Measurements from ENCODE around the gene TNFRSF8.
A peak's percentile ranks its signal among the peaks of the same experiment; 100 is the strongest.

TNFRSF8 gene

DNA sequence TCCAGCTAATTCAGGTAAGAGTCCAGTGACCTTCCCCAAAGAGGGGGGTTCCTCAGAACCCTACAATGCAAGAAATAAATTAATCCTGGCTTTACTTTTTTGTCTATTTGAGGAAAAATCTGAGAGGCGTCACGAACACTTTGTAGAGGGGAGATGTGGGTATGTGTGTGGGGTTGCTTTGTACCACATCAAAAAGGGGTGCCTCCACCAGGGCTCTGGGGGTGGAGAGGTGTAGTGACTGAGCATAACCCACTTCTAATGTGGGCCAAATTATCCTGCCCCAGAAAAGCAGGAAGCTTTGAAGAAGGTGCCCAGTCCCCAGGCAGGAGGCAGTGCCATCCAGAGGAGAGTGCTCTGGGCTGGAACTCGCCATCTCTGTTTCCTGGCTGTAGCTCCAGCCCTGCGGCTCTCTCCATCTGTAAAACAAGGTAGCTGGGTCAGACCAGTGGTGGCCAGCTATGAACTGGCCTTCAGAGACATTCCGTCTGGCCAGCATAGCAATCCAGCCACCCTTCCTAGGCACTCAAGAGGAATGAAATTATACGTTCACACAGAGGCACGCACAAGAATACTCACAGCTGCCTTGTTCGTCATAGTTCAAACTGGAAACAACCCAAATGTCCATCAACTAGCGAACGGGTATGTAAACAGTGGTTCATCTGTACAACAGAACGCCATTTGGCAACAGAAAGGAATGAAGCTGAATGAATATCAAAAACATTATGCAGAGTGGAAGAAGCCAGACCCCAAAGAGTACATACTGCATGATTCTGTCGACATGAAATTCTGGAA lies 58.3 kb downstream of the TNFRSF8 start:
- Histone ChIP-seq H3K27ac (ENCODE audit: low read length) (peak overlapping the region; percentile 73), H3K36me3 (ENCODE audit: control insufficient read depth in 2 of 2, insufficient read depth in 2 of 2, low read length in 2 of 2) (no peaks in the 10 kb centered on the region), H3K4me1 (ENCODE audit: control insufficient read depth, insufficient read depth, low read length) (peaks cover 12% of the 10 kb centered on the region), H3K4me3 (ENCODE audit: low read length in 2 of 2) (peak overlapping the region in 1 of 2 donors; percentile 35), H3K9ac (ENCODE audit: low read length in 2 of 2) (peak overlapping the region; percentile 33 to 36), H3K9me3 (ENCODE audit: control insufficient read depth in 2 of 2, low read length in 2 of 2) (no peaks in the 10 kb centered on the region), H3K27me3 (ENCODE audit: control insufficient read depth in 1 of 2, insufficient read depth in 2 of 2, low read length in 2 of 2) (no peaks in the 10 kb centered on the region)

- no peak overlapping the region for H3K27ac ChIP-seq (ENCODE audit: low read length)
- H3K36me3 ChIP-seq (ENCODE audit: control insufficient read depth in 2 of 2, insufficient read depth in 2 of 2, low read length in 2 of 2), result no peaks in the 10 kb centered on the region
- H3K4me1 ChIP-seq (ENCODE audit: control insufficient read depth, insufficient read depth, low read length), result peaks cover 12% of the 10 kb centered on the region
- H3K9ac ChIP-seq (ENCODE audit: low read length in 2 of 2), result no peak overlapping the region
- no peak overlapping the region for H3K4me3 ChIP-seq (ENCODE audit: low read length in 2 of 2)
- no peaks in the 10 kb centered on the region for H3K9me3 ChIP-seq (ENCODE audit: control insufficient read depth in 2 of 2, low read length in 2 of 2)
- H3K27me3 ChIP-seq (ENCODE audit: control insufficient read depth in 1 of 2, insufficient read depth in 2 of 2, low read length in 2 of 2), result no peaks in the 10 kb centered on the region
These were observed 60.1 kb downstream of the TNFRSF8 start for GRCh38 chr1:12123172-12123571.

DNA sequence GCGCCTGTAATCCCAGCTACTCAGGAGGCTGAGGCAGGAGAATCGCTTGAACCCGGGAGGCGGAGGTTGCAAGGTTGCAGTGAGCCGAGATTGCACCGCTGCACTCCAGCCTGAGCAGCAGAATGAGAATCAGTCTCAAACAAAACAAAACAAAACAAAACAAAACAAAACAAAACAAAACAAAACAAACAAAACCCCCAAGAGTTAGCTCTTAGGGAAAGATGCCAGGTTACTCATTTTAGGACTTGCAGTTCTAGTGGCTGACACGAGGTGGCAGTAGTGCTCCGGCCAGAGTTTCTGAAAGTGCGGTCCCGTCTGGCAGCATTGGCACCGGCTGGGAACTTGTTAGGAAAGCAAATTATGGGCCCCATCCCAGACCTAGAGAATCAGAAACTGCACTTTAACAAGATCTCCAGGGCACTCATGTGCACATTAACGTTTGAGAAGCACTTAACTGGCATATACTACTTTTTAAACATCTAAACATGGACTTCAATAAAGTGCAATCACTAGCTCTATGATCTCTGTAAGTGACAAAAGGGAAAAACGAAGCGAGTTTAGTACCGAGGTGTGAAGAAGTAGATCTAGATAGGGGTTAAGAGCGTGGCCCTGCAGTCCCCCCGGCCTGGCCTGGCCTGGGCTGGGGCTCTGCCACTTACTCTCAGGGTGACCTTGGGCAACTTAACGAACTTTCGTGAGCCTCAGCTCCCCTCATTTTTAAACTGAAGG lies 61.8 kb downstream of the TNFRSF8 start:
- Histone ChIP-seq H3K36me3 (ENCODE audit: control insufficient read depth in 2 of 2, insufficient read depth in 2 of 2, low read length in 2 of 2) (no peaks in the 10 kb centered on the region), H3K9ac (ENCODE audit: low read length in 2 of 2) (peak overlapping the region in 1 of 2 donors; percentile 2), H3K4me3 (ENCODE audit: low read length in 2 of 2) (no peak overlapping the region), H3K9me3 (ENCODE audit: control insufficient read depth in 2 of 2, low read length in 2 of 2) (no peaks in the 10 kb centered on the region), H3K4me1 (ENCODE audit: control insufficient read depth, insufficient read depth, low read length) (peaks cover 12% of the 10 kb centered on the region), H3K27me3 (ENCODE audit: control insufficient read depth in 1 of 2, insufficient read depth in 2 of 2, low read length in 2 of 2) (no peaks in the 10 kb centered on the region), H3K27ac (ENCODE audit: low read length) (no peak overlapping the region)

DNA sequence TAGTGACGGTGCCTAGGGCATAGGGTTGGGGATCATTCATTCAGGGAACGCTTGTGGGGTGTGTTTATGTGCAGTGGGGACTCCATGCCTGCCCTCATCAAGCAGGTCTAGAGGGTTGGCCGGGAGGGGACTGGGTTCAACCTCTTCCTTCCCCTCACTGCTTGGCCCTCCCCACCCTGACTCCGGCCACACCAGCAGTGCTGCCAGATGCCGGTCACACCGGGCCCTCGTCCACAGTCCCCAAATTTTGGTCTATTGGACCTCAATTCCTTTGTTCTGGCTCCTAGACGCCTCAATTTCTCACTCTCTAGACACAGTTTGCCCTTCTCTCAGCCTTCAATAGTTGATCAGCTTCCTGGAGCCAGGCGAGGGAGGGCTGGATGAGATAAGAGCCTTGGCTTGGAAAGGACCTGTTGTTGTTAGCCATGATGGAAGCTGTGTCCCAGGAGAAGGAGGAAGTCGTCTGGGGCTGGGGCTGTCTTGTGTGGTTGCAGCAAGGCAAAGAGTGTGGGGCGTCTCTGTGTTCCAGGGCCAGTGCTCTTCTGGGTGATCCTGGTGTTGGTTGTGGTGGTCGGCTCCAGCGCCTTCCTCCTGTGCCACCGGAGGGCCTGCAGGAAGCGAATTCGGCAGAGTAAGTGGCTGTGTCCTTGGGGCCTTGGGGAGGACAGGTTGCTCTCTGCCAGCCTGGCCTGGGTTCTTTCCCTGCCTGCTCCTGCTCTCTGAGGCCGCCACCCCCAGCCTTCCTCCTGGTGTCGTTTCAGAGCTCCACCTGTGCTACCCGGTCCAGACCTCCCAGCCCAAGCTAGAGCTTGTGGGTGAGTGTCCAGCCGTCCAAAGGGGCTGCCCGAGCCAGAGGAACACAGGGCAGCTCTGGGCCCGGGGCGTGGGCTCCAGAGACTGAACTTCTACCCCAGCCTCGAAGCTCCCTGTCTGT lies 62.6 kb downstream of the TNFRSF8 start:
- Histone ChIP-seq H3K9me3 (ENCODE audit: control insufficient read depth in 2 of 2, low read length in 2 of 2) (no peaks in the 10 kb centered on the region), H3K4me1 (ENCODE audit: control insufficient read depth, insufficient read depth, low read length) (peaks cover 15% of the 10 kb centered on the region), H3K27me3 (ENCODE audit: control insufficient read depth in 1 of 2, insufficient read depth in 2 of 2, low read length in 2 of 2) (no peaks in the 10 kb centered on the region), H3K27ac (ENCODE audit: low read length) (no peak overlapping the region), H3K4me3 (ENCODE audit: low read length in 2 of 2) (peak overlapping the region in 1 of 2 donors; percentile 29), H3K36me3 (ENCODE audit: control insufficient read depth in 2 of 2, insufficient read depth in 2 of 2, low read length in 2 of 2) (no peaks in the 10 kb centered on the region), H3K9ac (ENCODE audit: low read length in 2 of 2) (peak overlapping the region; percentile 2 to 21)

DNA sequence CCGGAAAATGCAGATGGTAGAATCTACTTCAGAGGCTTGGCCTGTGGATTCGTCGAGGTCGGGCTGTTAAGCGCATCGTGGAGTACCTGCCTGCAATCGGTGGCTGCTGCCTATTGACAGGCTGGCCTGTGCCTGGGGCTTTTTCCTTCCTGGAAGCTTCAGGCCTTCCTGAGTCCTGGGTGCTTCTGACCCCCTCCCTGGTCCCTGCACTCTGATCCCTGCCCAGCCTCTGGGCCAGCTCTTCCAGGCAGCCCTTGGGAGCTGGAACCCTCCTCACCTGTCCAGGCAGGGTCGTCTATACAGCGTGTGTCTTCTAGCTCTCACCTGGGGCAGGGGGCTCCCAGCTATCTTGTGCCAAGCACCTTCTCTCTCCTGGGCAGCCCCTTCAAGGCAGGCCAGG lies 63.7 kb downstream of the TNFRSF8 start:
- H3K9me3 ChIP-seq (ENCODE audit: control insufficient read depth in 2 of 2, low read length in 2 of 2), result no peaks in the 10 kb centered on the region
- no peaks in the 10 kb centered on the region for H3K27me3 ChIP-seq (ENCODE audit: control insufficient read depth in 1 of 2, insufficient read depth in 2 of 2, low read length in 2 of 2)
- H3K27ac ChIP-seq (ENCODE audit: low read length), result no peak overlapping the region
- no peak overlapping the region for H3K4me3 ChIP-seq (ENCODE audit: low read length in 2 of 2)
- no peaks in the 10 kb centered on the region for H3K36me3 ChIP-seq (ENCODE audit: control insufficient read depth in 2 of 2, insufficient read depth in 2 of 2, low read length in 2 of 2)
- peaks cover 10% of the 10 kb centered on the region for H3K4me1 ChIP-seq (ENCODE audit: control insufficient read depth, insufficient read depth, low read length)
- no peak overlapping the region for H3K9ac ChIP-seq (ENCODE audit: low read length in 2 of 2)

DNA sequence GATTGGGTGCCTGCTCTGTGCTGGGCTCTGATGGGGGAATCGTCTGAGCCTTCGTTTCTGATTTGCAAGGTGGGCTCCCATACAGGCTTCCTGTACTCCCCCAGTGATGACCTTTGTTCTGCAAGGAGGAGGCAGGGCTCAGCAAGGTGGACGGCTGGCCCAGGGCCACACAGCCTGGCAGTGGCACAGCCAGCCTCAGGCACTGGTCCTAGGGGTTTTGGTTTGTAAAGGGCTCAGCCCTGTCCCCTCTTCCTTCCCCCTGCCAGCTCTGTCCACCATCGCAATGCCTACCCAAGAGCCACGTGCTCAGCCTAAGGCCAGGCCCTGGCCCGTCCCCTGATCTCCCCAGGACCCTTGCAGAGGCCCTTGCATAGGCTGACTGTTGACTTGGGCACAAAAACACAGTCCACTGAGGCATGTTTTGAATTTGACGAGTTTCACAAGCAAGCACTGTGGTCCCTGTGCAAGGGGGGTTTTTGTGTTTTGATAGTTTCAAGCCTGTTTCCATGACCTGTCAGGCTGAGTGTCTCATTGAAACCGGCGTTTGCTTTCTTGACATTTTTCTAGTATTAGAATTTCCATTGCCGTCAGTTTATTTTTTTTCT lies 64.2 kb downstream of the TNFRSF8 start:
- Histone ChIP-seq H3K4me1 (ENCODE audit: control insufficient read depth, insufficient read depth, low read length) (peaks cover 10% of the 10 kb centered on the region), H3K27me3 (ENCODE audit: control insufficient read depth in 1 of 2, insufficient read depth in 2 of 2, low read length in 2 of 2) (no peaks in the 10 kb centered on the region), H3K9me3 (ENCODE audit: control insufficient read depth in 2 of 2, low read length in 2 of 2) (no peaks in the 10 kb centered on the region), H3K27ac (ENCODE audit: low read length) (no peak overlapping the region), H3K4me3 (ENCODE audit: low read length in 2 of 2) (no peak overlapping the region), H3K9ac (ENCODE audit: low read length in 2 of 2) (no peak overlapping the region), H3K36me3 (ENCODE audit: control insufficient read depth in 2 of 2, insufficient read depth in 2 of 2, low read length in 2 of 2) (no peaks in the 10 kb centered on the region)

DNA sequence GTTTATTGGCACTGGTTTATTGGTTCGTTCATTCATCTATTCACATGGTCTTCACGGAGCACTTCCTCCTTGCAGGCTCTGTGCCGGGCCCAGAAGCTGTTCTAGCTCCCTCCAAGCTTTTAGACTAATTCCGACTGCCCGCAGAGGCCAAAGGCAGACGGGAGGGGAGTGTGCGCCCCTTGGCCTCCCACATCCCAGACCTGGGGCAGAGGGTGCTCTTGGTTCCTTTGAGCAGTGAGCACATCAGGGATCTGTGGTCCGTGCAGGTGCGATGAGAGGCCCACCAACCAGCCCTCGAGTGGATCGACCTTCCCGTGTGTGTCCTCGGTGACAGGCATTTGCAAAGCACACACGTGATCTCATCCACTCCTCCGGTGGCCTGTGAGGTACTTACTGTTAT lies 65.0 kb downstream of the TNFRSF8 start:
- no peak overlapping the region for H3K9ac ChIP-seq (ENCODE audit: low read length in 2 of 2)
- H3K27me3 ChIP-seq (ENCODE audit: control insufficient read depth in 1 of 2, insufficient read depth in 2 of 2, low read length in 2 of 2), result no peaks in the 10 kb centered on the region
- peaks cover 10% of the 10 kb centered on the region for H3K4me1 ChIP-seq (ENCODE audit: control insufficient read depth, insufficient read depth, low read length)
- no peak overlapping the region for H3K4me3 ChIP-seq (ENCODE audit: low read length in 2 of 2)
- no peak overlapping the region for H3K27ac ChIP-seq (ENCODE audit: low read length)
- H3K9me3 ChIP-seq (ENCODE audit: control insufficient read depth in 2 of 2, low read length in 2 of 2), result no peaks in the 10 kb centered on the region
- no peaks in the 10 kb centered on the region for H3K36me3 ChIP-seq (ENCODE audit: control insufficient read depth in 2 of 2, insufficient read depth in 2 of 2, low read length in 2 of 2)

GRCh38 chr1:12129624-12130023 lies 66.5 kb downstream of the TNFRSF8 start:
- Histone ChIP-seq H3K27ac (ENCODE audit: low read length) (no peak overlapping the region), H3K4me3 (ENCODE audit: low read length in 2 of 2) (no peak overlapping the region), H3K9me3 (ENCODE audit: control insufficient read depth in 2 of 2, low read length in 2 of 2) (no peaks in the 10 kb centered on the region), H3K27me3 (ENCODE audit: control insufficient read depth in 1 of 2, insufficient read depth in 2 of 2, low read length in 2 of 2) (no peaks in the 10 kb centered on the region), H3K4me1 (ENCODE audit: control insufficient read depth, insufficient read depth, low read length) (peaks cover 10% of the 10 kb centered on the region), H3K9ac (ENCODE audit: low read length in 2 of 2) (no peak overlapping the region), H3K36me3 (ENCODE audit: control insufficient read depth in 2 of 2, insufficient read depth in 2 of 2, low read length in 2 of 2) (no peaks in the 10 kb centered on the region)

- no peaks in the 10 kb centered on the region for H3K36me3 ChIP-seq (ENCODE audit: control insufficient read depth in 2 of 2, insufficient read depth in 2 of 2, low read length in 2 of 2)
- no peaks in the 10 kb centered on the region for H3K27me3 ChIP-seq (ENCODE audit: control insufficient read depth in 1 of 2, insufficient read depth in 2 of 2, low read length in 2 of 2)
- no peak overlapping the region for H3K4me3 ChIP-seq (ENCODE audit: low read length in 2 of 2)
- H3K4me1 ChIP-seq (ENCODE audit: control insufficient read depth, insufficient read depth, low read length), result peaks cover 7% of the 10 kb centered on the region
- H3K27ac ChIP-seq (ENCODE audit: low read length), result no peak overlapping the region
- no peak overlapping the region for H3K9ac ChIP-seq (ENCODE audit: low read length in 2 of 2)
- H3K9me3 ChIP-seq (ENCODE audit: control insufficient read depth in 2 of 2, low read length in 2 of 2), result no peaks in the 10 kb centered on the region
These were observed 67.5 kb downstream of the TNFRSF8 start for GRCh38 chr1:12130466-12131130.

DNA sequence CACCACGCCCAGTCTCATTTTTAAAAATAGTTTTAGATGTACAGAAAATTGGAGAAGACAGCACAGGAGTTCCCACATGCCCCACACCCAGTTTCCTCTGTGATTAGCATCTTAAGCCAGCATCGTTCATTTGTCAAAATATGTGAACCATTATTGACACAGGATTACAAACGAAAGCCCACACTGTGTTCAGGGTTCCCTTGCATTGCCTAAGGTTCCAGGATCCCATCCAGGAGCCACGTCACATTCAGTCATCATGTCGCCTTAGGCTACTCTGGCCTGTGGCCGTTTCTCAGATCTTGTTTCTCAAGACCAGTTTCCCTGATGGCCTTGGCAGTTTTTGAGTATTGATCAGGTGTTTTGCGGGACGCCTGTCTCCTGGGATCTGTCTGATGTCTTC lies 69.0 kb downstream of the TNFRSF8 start:
- H3K27ac ChIP-seq (ENCODE audit: low read length), result no peak overlapping the region
- H3K36me3 ChIP-seq (ENCODE audit: control insufficient read depth in 2 of 2, insufficient read depth in 2 of 2, low read length in 2 of 2), result no peaks in the 10 kb centered on the region
- no peak overlapping the region for H3K9ac ChIP-seq (ENCODE audit: low read length in 2 of 2)
- no peaks in the 10 kb centered on the region for H3K9me3 ChIP-seq (ENCODE audit: control insufficient read depth in 2 of 2, low read length in 2 of 2)
- no peak overlapping the region for H3K4me3 ChIP-seq (ENCODE audit: low read length in 2 of 2)
- H3K4me1 ChIP-seq (ENCODE audit: control insufficient read depth, insufficient read depth, low read length), result peaks cover 8% of the 10 kb centered on the region
- H3K27me3 ChIP-seq (ENCODE audit: control insufficient read depth in 1 of 2, insufficient read depth in 2 of 2, low read length in 2 of 2), result no peaks in the 10 kb centered on the region

All from stomach smooth muscle (tissue), 2 donors.